Esophagus muscularis mucosa (tissue), 3 donors: ENCODE data around the gene TCF7L2.

Source experiments
- POLR2A ChIP-seq: fragments of 450-650 bp; IDR thresholded peaks from one replicate; pipeline ENCODE4 v1.6.1; 2017; ENCODE audit warnings: antibody characterized with exemption, moderate library complexity, mild to moderate bottlenecking, low read depth
- POLR2AphosphoS5 ChIP-seq, 2 donors: sonication (generic); formaldehyde crosslinking; IDR thresholded peaks; one replicate each; pipeline ENCODE4 v1.6.1; 2017; ENCODE audit warnings: antibody characterized with exemption in 2 of 2
- TF ChIP-seq, protein P1 (sequence below), 3 experiments: fragments of 200-600 bp in 2 of 3; fragments of 450-650 bp in 1 of 3; sonication (generic) in 2 of 3; IDR thresholded peaks; one replicate each; pipeline ENCODE4 v1.5.1; 2017 to 2019; ENCODE audit warnings: antibody characterized with exemption in 3 of 3, mild to moderate bottlenecking in 2 of 3, moderate library complexity in 1 of 3

DNA sequence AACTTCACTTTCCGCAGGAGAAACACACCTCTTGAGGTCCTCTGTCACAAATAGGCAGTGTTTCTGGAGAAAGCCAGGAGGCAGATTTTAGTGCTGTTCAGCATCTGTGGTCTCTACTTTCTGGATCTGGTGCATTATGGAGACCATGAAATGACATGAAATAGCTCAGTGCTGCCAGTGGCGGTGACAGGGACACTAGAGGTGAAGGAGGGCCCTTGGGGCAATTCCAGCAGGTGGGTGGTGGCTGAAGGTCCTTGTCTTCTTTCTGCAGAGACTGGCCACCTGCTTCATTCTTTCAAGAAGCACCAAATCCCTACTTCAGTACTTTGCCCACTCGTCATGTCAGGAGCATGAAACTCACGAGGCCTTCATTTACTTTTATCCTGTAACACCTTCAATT, 135.7 kb downstream of the TCF7L2 start:
- TF ChIP-seq POLR2A (no peak), POLR2AphosphoS5 (IDR thresholded peaks at IDR 0.05) (no peak)
- TF ChIP-seq, protein P1, sequence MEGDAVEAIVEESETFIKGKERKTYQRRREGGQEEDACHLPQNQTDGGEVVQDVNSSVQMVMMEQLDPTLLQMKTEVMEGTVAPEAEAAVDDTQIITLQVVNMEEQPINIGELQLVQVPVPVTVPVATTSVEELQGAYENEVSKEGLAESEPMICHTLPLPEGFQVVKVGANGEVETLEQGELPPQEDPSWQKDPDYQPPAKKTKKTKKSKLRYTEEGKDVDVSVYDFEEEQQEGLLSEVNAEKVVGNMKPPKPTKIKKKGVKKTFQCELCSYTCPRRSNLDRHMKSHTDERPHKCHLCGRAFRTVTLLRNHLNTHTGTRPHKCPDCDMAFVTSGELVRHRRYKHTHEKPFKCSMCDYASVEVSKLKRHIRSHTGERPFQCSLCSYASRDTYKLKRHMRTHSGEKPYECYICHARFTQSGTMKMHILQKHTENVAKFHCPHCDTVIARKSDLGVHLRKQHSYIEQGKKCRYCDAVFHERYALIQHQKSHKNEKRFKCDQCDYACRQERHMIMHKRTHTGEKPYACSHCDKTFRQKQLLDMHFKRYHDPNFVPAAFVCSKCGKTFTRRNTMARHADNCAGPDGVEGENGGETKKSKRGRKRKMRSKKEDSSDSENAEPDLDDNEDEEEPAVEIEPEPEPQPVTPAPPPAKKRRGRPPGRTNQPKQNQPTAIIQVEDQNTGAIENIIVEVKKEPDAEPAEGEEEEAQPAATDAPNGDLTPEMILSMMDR (IDR thresholded peaks at IDR 0.05): no peak
